HK-2 (cell line): Measurements from ENCODE around the gene PHF12.
"Not testable (repeated sequence)": the region's sequence is repeated elsewhere in the genome, so short reads cannot be mapped to it uniquely, and the experiment has no call there.

Experiments used
- DNase-seq: peaks from one replicate; pipeline ENCODE4 v3.0.0-alpha.2; 2018; ENCODE audit not compliant: unreplicated experiment

Gene PHF12

DNA sequence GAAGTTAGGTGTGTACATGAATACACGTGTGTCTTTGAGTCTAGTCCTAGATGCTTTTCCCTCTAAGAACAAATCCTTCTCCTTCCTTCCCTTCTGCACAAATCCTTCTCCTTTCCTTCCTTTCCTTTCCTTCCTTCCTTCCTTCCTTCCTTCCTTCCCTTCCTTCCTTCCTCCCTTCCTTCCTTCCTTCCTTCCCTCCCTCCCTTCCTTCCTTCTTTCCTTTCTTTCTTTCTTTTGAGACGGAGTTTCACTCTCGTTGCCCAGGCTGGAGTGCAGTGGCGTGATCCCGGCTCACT, 47.8 kb downstream of the PHF12 start:
- not testable (repeated sequence) for DNase-seq

DNA sequence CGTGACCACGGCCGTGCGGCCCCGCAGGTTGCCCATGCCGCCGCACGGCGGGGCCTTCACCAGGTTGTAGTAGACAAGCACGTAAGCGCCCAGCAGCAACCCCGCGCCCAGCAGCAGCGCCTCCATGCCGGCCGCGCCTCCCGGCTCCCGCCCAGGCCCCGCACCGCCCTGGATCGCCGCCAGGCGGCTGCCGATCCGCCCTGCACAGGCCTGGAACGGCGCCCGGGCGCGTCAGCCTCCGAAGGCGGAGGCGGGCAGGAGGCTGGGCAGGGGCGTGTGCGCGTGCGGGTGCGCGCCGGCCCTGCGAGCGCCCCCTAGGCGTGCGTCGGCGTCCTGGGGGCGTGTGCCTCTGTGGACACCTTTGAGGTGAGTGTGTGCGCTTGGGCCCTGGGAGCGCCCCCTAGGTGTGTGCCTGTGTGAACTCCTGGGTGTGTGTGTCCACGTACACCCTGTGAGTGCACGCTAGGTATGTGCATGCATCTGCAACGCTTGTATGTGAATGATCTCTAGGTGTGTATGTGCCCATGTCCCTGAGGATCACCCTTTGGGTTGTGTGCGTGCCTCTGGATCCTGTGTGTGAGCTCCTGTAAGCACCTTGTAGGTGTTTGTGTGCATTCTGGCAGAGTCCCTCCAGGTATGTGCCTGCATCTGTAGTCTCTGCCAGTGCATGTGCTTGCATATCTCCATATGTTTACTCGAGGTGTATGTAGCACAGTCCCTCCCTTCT, 48.3 kb downstream of the PHF12 start, which contains the start of gene DHRS13:
DHRS13 (minus strand) TSS at position 261 of the 727 bp plus-strand sequence; CDS start at position 126, 135 bp downstream.
- DNase-seq: peak; percentile 93

DNA sequence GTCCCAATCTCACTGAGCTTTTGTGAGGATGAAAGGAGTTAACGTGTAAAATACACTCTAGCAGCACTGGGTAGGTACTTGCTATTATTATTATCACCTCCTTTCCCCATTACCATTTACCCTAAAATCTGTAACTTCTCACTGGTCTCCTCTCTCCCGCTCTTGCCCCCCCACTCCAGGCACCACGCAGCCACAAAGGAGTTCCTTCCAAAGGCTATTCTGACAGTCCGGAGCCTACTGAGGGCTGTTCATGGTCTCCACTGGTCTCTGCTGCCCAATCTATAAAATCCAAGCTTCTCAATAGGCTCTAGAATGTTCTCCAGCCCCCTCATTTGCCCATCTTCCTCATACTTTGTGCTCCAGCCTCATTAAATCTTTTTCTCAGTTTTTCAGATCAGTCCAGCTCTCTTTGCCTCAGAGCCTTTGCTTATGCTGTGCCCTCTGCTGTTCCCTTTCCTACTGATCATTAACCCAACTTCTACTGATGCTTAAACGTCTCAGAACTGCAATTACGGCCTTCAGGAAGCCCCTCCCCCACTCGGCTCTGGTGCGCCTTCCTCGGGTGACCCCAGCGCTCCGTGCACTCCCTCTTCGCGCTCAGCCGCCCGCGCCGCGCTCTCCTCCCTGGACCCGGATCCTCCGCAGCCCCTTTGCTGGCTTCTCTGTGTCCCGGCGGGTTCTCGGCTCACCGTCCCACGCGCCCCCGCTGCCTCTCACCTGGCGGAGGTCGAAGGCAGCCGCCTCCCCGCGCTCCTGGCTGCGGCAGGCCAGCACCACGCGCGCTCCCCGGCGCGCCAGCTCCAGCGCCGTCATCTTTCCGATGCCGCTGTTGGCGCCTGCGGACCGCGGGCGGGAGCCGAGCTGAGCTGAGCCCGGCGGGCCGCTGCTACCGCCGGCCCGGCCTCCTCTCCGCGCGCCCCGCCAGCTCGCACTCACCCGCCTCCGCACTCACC, 49.2 kb downstream of the PHF12 start:
- DNase-seq: peak; percentile 59

DNA sequence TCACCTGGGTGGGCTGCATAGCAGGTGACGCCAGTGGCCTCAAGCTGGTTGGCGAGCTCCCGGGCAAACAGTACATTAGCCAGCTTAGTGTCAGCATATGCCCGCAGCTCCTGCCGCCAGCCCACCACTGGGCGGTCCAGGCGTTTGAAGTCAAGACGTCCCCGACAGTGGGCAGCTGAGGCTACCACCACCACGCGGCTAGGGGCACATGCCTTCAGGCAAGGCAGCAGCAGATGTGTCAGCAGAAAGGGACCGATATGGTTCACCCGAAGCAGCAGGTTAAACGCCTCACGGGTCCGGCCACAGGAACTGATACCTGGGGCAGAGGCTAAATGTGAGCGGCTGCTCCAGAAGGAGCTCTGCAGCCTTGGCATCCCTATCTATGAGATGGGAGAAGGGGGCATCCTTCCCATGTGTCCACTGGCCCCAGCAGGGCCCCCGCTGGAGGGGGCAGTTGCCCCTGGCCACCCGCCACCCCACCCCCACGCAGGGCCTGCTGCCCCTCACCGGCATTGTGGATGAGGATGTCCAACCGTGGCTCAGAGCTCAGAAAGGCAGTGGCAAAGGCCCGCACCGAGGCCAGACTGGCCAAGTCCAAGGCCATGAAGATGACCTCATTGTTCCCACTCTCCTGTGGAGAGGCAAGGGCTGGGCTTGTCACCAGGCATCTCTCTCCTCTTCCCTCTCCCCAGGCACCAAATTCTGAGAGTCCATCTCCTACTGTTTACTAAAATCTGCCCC, 50.2 kb downstream of the PHF12 start:
- no peak for DNase-seq

DNA sequence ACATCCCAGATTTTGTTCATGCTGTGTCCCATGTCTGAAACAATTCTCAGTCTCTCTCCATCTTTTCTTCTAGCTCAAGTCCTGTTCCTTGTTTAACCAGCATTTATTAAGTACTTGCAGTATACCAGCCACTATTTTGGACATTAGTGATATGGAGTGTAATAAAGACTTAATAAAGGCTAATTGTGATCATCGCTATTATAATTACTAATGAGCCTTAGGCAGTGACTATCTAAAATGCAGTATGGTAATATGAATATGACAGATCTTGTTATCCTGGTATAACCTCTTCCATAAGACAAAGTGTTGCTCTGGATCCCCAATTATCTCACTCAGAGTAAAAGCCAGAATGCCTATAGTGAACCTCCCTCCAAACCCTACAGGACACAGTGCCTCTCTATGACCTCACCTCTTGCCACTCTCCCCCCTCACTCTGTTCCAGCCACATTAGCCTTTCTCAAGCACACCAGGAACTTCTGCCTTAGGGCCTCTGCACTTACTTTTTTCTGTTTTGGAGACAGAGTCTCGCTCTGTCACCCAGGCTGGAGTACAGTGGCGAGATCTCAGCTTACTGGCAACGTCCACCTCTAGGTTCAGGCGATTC, 52.0 kb downstream of the PHF12 start:
- no peak for DNase-seq

DNA sequence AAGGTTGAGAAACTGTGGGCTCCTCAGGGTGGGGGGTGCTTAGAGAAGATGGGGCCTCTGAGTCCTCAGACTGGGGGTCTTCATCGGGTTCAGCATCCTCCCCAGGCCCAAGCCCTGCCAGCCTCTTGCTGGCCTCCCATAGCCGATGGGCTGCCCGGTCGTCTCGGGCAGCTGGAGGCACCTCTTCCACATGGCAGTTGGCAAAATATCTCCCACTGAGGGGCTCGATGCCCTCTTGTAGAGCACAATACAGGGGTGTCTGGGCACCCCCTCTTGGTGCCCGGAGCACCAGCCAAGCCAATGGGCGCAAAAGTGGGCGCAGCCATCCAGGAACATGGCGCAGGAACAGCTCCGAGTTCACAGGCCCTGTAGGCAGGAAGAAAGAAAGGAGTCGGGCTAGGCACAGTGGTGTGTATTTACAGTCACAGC, 52.8 kb downstream of the PHF12 start:
- no peak for DNase-seq

DNA sequence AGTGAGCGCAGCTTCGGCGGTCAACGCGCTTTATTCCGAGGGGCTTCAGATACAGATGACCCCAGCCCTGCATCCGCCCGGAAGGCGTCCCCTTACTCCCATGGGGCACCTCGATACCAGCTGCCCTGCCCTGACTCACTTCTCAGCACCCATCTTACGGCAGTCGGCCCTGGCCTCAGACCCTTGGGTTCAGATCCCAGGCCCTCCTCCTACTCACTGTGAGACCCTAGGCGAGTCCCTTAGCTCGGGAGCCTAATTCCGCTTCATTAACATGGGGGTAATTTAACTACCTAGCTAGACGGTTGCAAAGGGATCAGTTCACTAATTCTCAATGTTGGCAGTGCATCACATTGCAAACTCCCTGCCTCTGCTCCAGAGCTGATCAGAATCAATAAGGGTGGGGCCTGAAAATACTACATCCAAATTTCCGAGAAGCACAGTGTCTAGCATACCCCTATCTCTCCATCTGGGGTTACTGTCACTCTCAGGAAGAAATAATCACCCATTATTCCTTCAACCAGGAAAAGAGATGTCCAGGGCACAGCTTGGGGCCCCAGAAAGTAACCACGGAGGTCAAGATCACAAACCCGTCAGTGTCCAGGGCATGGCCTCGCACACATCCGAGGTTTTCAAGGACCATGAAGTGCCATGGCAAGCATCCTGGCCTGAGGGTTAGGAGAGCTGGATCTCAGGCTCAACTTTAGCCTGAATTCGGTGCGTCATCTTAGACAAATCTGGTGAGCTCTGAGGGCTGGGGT, 53.4 kb downstream of the PHF12 start:
- DNase-seq: no peak

DNA sequence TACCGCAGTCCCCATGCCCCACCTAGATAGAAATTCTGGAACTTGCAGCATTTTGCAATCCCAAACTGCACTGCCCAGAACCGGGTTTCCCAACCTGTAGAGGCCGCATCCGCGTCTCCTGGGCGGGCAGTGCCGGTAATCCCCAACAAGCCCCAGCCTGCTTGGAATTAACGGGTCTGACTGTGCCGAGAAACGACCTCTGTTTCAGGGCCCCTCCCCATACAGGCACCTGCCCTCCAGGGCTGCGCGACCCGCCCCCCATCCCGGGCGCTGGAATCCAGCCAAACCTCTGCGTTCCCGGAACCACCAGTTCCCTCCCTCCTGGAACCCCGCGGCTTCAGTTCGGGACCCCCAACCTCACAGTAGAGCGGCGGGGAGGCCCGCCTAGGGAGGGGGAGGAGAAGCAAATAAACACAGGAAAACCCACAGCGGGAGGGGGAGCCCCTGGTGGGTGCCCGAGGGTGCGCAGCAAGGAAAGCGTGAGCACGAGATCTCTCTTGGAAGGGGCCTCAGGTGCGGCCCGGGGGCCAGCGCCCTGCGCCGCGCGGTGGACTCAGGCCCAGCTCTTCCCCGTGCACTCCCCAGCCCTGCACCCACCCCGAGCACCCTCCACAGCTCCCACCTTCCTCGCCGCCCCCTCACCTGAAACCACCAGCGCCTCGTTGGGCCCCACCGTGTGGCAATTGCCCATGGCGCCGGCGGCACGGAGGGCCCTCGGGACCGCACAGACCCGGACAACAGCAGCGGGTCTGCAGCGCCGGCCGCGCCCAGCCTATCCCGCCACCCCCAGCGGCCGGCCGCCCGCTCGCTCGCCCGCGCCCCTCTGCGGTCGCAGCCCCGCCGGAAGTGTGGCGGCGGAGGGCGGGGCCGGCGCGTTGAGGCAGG, 54.2 kb downstream of the PHF12 start, which contains the start of gene FLOT2:
FLOT2 (minus strand) TSS at position 850 of the 885 bp plus-strand sequence; CDS start at position 691, 159 bp downstream.
- peak; percentile 52 for DNase-seq

DNA sequence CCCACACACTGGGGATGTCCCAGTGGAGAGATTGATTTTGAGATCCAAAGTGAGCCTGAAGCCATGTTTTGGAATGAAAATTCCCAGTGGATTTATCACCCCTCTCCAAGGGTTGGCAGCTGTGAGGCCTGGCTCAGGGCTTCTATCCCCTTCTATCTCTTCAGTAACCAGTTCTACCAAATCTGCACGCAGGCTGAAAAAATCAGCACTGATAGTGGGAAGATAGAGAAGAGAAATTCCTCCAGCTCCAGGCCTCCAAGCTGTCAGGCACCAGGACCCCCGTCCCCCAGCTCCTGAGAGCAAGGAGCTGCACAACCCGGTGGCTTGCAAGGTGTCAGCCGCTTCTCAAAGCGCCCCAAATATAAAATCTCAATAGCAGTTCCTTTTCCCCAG, 54.8 kb downstream of the PHF12 start:
- no peak for DNase-seq

DNA sequence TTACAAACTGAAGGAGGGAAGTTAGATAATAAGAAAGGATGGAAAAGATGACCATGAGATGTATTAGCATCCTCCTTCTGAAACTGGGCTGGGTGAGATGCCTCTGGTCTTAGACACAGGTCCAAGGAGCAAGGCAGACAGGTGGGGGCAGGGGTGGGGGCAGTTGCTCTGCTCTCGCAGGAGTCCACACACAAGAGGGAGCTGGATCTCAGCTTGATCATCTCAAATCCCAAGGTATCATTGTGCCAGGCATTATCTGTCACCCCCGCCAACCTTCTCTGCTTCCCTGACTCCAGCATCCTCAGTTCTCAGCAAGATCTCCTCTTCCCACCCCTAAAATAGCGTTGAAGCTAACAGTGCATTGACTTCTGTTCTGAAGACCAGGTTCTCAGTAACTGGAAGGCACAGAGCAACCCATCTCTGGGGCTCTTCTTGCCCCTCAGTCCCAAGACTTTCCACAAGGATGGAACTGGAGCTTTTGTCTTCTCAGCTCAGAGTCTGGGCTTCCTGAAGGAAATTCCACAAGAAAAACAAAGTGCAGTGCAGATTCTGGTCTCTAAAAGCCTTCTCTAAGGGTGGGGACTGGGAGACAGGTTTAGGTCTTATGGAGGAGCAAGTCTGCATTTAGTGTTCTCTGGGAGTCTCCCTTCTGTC, 55.4 kb downstream of the PHF12 start:
- DNase-seq: no peak

DNA sequence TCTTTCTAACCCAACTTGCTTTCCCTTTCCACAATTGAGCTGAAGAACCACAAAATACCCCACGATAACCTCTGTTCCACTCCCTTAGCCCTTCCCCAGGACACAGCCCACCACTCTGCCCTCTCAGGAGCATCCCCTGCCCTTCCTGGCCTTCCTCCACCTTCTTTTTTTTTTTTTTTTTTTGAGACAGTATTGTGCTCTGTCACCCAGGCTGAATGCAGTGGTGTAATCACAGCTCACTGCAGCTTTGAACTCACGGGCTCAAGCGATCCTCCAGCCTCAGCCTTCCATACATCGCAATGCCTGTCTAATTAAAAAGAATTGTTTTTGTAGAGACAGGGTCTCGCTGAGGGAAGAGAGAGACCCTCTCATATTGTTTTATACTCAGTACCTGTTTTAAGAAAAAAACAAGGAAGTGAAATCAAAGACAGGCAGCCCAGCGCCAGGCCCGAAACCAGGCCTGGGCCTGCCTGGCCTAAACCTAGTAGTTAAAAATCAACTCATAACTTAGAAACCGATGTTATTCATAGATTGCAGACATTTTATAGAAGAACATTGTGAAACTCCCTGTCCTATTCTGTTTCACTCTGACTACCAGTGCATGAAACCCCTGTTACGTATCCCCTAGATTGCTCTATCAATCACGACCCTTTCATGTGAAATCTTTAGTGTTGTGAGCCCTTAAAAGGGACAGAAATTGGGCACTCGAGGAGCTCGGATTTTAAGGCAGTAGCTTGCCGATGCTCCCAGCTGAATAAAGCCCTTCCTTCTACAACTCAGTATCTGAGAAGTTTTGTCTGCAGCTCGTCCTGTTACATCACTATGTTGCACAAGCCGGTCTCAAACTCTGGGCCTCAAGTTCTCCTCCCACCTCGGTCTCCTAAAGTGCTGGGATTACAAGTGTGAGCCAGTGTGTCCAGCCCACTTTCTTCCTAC, 57.8 kb downstream of the PHF12 start:
- not testable (repeated sequence) for DNase-seq

DNA sequence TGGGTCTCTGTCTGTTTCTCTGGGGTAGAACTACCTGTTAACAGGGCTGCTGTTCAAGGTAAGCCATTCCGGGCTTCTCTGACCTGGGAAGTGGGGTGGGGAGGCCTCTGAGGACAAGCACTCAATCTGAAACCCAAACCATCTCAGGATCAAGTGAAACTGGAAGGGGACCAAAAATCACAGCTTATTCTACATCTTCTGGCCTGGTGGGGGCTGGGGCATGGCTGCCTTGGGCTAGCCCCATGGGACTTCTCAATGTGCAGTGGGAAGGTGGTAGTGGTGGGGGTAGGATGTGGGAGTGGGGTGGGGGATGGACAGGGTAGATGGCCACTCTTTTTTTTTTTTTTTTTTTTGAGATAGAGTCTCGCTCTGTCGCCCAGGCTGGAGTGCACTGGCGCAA, 59.3 kb downstream of the PHF12 start:
- DNase-seq: no peak

DNA sequence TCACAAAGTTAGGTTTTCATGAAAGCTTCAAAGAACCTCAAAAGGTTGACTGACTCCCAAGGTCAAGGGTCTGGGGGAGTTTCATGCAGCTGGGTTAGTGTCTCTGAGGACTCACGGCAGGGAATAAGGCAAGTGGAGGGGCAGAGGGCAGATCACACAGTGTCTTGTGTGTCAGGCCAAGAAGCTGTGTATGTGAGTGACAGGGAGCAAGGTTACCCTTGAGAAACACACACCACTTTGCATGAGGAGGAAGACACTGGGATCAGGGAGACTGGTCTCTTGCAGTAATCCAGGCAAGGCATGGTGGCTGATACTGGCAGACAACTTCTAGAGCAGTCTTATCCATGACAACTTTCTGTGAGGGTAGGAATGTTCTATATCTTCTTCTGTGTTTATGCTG, 60.1 kb downstream of the PHF12 start:
- DNase-seq: no peak

DNA sequence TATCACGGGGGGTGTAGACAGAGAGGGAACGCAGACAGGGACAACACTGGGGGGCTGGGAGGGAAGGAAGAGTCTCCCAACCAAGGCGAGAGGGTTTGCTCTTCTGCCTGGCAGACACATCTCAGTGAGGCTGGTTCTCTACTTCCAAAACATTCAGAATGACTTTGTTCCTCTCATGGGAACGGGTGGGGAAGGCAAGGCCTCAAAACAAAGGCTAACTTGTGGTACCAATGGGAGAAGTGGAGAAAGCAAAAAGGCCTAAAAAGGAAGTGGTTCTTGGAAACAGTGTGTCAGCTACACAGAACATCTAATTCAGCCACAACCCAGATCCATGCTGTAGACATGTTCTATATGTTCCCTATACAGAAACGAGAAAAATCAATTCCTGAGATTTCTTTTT, 61.3 kb downstream of the PHF12 start:
- DNase-seq: no peak

DNA sequence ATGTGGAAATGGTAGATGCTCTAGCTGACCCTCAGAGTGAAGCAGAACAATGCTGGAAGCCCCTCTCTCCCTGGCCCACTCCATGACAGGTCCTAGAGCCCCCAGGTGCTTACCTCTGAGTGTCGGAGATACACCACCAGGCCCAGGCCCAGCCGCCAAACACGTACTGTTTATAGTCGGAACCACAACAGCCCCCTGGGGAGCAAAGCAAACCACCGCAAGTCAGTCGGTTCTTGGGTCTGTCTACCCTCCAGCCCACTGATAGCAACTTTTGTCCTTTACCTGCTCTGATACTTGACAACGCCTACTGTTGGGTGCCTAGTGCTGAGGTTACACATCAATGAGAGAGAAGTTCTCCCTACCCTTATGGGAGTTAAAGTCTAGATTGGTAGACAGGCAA, 62.5 kb downstream of the PHF12 start:
- no peak for DNase-seq

DNA sequence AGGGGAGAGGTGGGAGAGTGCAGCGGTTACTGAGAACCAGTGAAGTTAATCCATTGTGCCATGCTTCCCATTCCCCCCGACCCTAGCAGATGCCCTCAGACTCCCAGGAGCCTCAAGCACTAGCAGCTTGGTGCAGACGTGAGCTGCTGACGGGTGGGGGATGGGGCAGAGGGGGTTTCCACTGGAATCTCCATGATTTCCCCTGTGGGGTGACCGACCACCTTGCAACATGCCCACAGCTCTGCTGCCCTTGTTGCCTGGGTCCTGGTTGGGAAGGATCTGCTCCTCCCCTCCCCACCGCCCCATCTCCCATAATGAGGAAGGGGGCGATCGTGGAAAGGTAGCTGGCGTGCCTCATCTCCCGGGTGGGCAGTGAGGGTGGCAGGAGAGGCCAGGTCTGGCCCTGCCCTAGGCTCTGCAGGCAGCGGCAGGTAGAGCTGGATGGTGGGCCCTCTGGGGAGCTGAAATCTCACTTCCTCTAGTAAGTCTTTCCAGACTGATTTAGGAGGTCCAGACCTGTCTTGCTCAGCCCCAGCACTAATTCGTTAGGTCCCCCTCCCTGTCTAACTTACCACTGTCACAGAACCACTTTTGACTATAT, 63.3 kb downstream of the PHF12 start:
- no peak for DNase-seq

DNA sequence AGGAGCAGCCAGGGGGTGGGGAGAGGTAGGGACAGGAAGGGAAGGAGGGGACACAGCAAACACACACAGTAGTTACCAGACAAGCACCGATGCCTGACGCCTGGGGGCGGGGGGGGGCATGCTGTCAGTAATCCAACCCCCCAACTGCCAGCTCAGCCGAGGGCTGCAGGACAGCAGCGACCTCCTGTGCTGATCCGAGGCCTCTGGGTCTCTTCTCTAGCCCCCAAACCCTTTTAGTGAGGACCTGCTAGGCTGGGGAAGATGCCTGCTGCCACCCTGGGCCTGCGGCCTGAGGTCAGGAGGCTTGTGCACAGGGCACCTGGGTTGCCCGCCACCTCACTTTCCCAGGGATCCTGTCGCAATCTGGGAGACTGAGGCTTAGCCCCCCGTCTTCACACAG, 65.4 kb downstream of the PHF12 start:
- no peak for DNase-seq

DNA sequence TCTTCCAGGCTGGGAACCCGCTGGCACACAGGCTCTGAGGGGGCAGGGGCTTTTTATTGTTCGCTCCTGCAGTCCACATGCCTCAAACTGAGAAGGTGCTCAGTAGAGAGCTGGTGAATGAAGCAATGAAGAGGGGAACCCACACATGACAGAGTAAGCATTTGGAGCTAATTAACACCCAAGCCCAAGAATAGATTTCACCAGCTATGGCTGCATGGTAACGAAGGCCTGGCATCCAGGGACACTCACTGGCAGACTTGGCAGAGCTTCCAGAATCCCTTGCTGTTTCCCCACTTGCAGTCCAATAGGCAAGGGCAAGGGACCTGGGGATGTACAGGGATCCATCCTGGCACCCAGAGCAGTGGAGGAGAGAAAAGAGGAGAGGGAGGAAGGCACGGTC, 66.0 kb downstream of the PHF12 start:
- DNase-seq: no peak
